ENCODE measurements around the gene GPD1L. TPM values are rescaled to one million over a fixed set of nuclear protein-coding genes. Genes with fewer than 3 reads are reported as not detected.

GPD1L gene
- total and polyA plus RNA-seq, 10 of the 15 experiments (the other 5 are each of a cell fraction or from before 2014, with no cell fraction given), result 0.77 to 4.8 (median 3.9) TPM

GRCh38 chr3:32132706-32133105 is 26.3 kb downstream of the GPD1L start:
- DNase-seq (ENCODE audit: low read depth, low spot score) (no peak), ATAC-seq (no peak), FAIRE-seq (no peak)
- RAD21 ChIA-PET (ENCODE audit: unreplicated experiment), result no interaction called here
- Histone ChIP-seq H3K9ac (ENCODE audit: control insufficient read depth, insufficient read depth, low read length) (no peak overlapping the region), H3K27me3 (replicated peaks in 1 of 2; ENCODE audit: control insufficient read depth in 2 of 2, insufficient read depth in 2 of 2, low read length in 1 of 2) (no peaks in the 10 kb centered on the region), H4K20me1 (ENCODE audit: control insufficient read depth, insufficient read depth) (no peaks in the 10 kb centered on the region; the same call in 1 of the 2 replicates), H3K79me2 (ENCODE audit: control insufficient read depth, insufficient read depth, low read length) (no peaks in the 10 kb centered on the region), H3K9me3 (replicated peaks; ENCODE audit: control insufficient read depth, insufficient read depth, low read length) (no peaks in the 10 kb centered on the region), H3K36me3 (ENCODE audit: control insufficient read depth in 2 of 2, insufficient read depth in 2 of 2, low read length in 1 of 2) (no peaks in the 10 kb centered on the region; a peak in 1 of 4 replicates), H3K27ac (ENCODE audit: control insufficient read depth, insufficient read depth) (no peak overlapping the region), H2AFZ (ENCODE audit: control insufficient read depth, low read depth, low read length) (no peak overlapping the region), H3K4me2 (ENCODE audit: control insufficient read depth, insufficient read depth) (no peak overlapping the region), H3K4me3 (no peak overlapping the region), H3K4me1 (ENCODE audit: control insufficient read depth, insufficient read depth, low read length) (no peaks in the 10 kb centered on the region)
- TF ChIP-seq BCLAF1 (IDR thresholded peaks at IDR 0.05) (no peak), CHD4 (IDR thresholded peaks at IDR 0.05) (no peak), CUX1 (IDR thresholded peaks at IDR 0.05; ENCODE audit: insufficient replicate concordance, low read depth, low read length) (no peak), PAX8 (IDR thresholded peaks at IDR 0.05) (no peak), CTCF (IDR thresholded peaks at IDR 0.05 in 2 of 3, conservative IDR thresholded peaks at IDR 0.05 in 1 of 3; ENCODE audit: control insufficient read depth in 2 of 3, extremely low read depth in 1 of 3, insufficient read depth in 1 of 3, low read depth in 3 of 3, low read length in 3 of 3) (no peak), ATF2 (IDR thresholded peaks at IDR 0.05; ENCODE audit: low read length) (no peak), SIN3A (IDR thresholded peaks at IDR 0.05; ENCODE audit: low read depth, low read length) (no peak)
- CTCF ChIA-PET, result interaction anchor here (0.6 kb wide), 1 partner anchor 242 kb away, joined by 3 read pairs; no protein-coding TSS in a partner anchor
- 77% methylated on average over 2 of the region's 2 CpGs for WGBS (ENCODE audit: insufficient coverage, insufficient replicate concordance, low lambda C conversion rate, missing lambda C conversion rate)
- SMC1A ChIA-PET (ENCODE audit: uncharacterized antibody, unreplicated experiment), result no interaction called here
- in situ Hi-C loops (cut with MboI) (no loop called here), intact Hi-C loops (cut with micrococcal nuclease; ENCODE audit: unreplicated experiment) (no loop called here)
- POLR2A ChIA-PET, result no interaction called here
- no TSS peak for BruUV-seq (replicated peaks)

Data from GM12878 (cell line).